Sigmoid colon (tissue), 4 donors: ENCODE data around the gene HDAC2.

Experiments used
- CTCF ChIP-seq, 4 experiments: fragments of 450-650 bp in 3 of 4; fragments of 200-600 bp in 1 of 4; IDR thresholded peaks; one replicate each; pipeline ENCODE4 v1.5.1; 2016 to 2019; ENCODE audit warnings: antibody characterized with exemption in 4 of 4, mild to moderate bottlenecking in 3 of 4, moderate library complexity in 2 of 4
- EP300 ChIP-seq, 4 donors: sonication (generic); formaldehyde crosslinking; IDR thresholded peaks; one replicate each; pipeline ENCODE4 v1.6.1; 2017; ENCODE audit warnings: antibody characterized with exemption in 4 of 4
- POLR2AphosphoS5 ChIP-seq, 4 donors: sonication (generic); formaldehyde crosslinking; IDR thresholded peaks; one replicate each; pipeline ENCODE4 v1.6.1; 2017; ENCODE audit warnings: antibody characterized with exemption in 4 of 4

- no peak for TF ChIP-seq CTCF (IDR thresholded peaks at IDR 0.05)
- no peak for TF ChIP-seq EP300 (IDR thresholded peaks at IDR 0.05)
- no peak for TF ChIP-seq POLR2AphosphoS5 (IDR thresholded peaks at IDR 0.05)
Observed at GRCh38 chr6:113968472-113968871, 2.5 kb downstream of the HDAC2 start.
